Ovary (tissue), 9 donors: ENCODE results near the gene GABRB3. TPM values are rescaled to one million over a fixed set of nuclear protein-coding genes. Genes with fewer than 3 reads are reported as not detected.

Experiments used
- DNase-seq, 5 donors: peaks; one replicate each; pipeline ENCODE4 v3.0.0-alpha.2; 2019 to 2020
- H3K27ac ChIP-seq, 2 donors: fragments of 200-600 bp; one replicate each; pipeline versions ENCODE4 v1.5.1 to v1.8.0; 2019 to 2022
- H3K27me3 ChIP-seq: fragments of 200-600 bp; one replicate; pipeline ENCODE4 v1.8.0; 2022
- H3K36me3 ChIP-seq: fragments of 200-600 bp; sonication (generic); one replicate; pipeline ENCODE4 v1.5.1; 2019
- H3K4me1 ChIP-seq: one replicate; pipeline ENCODE4 v1.8.1; 2013; ENCODE audit warnings: mild to moderate bottlenecking, moderate library complexity; ENCODE audit not compliant: insufficient read depth
- H3K4me3 ChIP-seq: fragments of 200-600 bp; sonication (generic); one replicate; pipeline ENCODE4 v1.5.1; 2017
- H3K9me3 ChIP-seq, 2 donors: fragments of 200-600 bp in 1 of 2; sonication (generic) in 1 of 2; one replicate each; pipeline versions ENCODE4 v1.5.1 to v1.8.1; 2013 to 2019; ENCODE audit warnings: mild to moderate bottlenecking in 1 of 2, moderate library complexity in 1 of 2
- CTCF ChIP-seq, 3 donors: fragments of 450-650 bp in 2 of 3; fragments of 200-600 bp in 1 of 3; IDR thresholded peaks; one replicate each; pipeline versions ENCODE4 v1.5.1 to v1.8.0; 2016 to 2022; ENCODE audit warnings: antibody characterized with exemption in 3 of 3, mild to moderate bottlenecking in 1 of 3
- EP300 ChIP-seq: sonication (generic); formaldehyde crosslinking; IDR thresholded peaks from one replicate; pipeline ENCODE4 v1.6.1; 2017; ENCODE audit warnings: antibody characterized with exemption
- POLR2A ChIP-seq: fragments of 450-650 bp; IDR thresholded peaks from one replicate; pipeline ENCODE4 v1.6.1; 2017; ENCODE audit warnings: antibody characterized with exemption, mild to moderate bottlenecking, moderate library complexity
- WGBS, 3 donors: extraction: QIAGEN DNeasy Blood & Tissue Kit in 1 of 3; methylation state at CpG; one replicate each; pipeline versions ENCODE4 v1.1.5 to v1.1.7; 2013 to 2017; 5-methylcytosine and 5-hydroxymethylcytosine counted together
- intact Hi-C, 4 donors: fragments of 100-400 bp; cut with DNase I; formaldehyde crosslinking; loops; one replicate each; pipeline versions ENCODE4 v1.11.0 to v1.15.1; 2022 to 2023
- polyA plus RNA-seq, 2 donors: library from polyadenylated mRNA; stranded (reverse); fragments of 200-250 nt in 1 of 2; fragments of 350-450 nt in 1 of 2; fragmentation: Illumina TruSeq in 1 of 2; extraction: RNeasy Lipid Tissue Mini Kit (QIAGEN cat#74804) in 1 of 2; gene quantifications; one replicate each; pipeline ENCODE4 v1.2.3, GENCODE V29; 2013 to 2014
- total RNA-seq, 7 donors: library from RNA; depleted of rRNA in 2 of 7; stranded (reverse); fragments of >200 nt in 2 of 7; fragmentation: NEBNext Ultra II Directional in 3 of 7; extraction: Animal tissue kit (Norgen Biotek cat#: 25700) in 3 of 7; gene quantifications; one replicate each; pipeline versions ENCODE4 v1.1.0 to v1.2.4, GENCODE V29; 2016 to 2023
- donor health status: DM: no; HTN: no; CAD: no; lungs with moderate emphysema.
- donor health status: DM: no; HTN: no; CAD: no.
- donor health status: Bipolar disorder and iron deficiency.
- donor health status: DM: yes; HTN: yes; CAD: no.
- donor health status: DM: no; HTN: no; CAD: no.
- donor health status: DM: yes; HTN: yes; CAD: no.

Gene GABRB3
- total and polyA plus RNA-seq, 9 donors = 0.60 to 6.7 (median 3.0) TPM

DNA sequence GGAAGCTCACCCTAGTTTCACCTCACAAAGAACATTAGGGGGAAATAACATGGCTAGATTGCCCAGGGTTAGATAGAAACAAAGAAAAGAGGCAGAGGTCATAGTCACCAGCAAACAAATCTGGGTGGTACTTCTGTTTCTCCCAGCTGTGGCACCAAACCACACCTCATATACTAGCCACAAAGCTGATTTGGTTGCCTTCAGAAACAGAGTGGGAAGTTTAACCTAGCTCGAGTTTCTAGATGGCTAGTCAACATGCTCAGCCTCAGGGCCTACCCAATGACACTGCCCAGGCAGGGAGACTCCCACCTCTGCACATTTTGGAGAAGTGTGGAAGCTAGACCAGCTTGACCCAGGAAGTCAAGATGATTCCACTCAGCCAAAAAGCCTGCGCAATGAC lies 174.2 kb downstream of the GABRB3 start:
- intact Hi-C loops = no loop called here
- Histone ChIP-seq H3K4me3 (no peak overlapping the region), H3K27me3 (no peaks in the 10 kb centered on the region), H3K9me3 (peaks cover 0 to 3% of the 10 kb centered on the region in 2 donors), H3K4me1 (no peaks in the 10 kb centered on the region), H3K36me3 (no peaks in the 10 kb centered on the region), H3K27ac (no peak overlapping the region)
- DNase-seq = no peak
- WGBS, 3 donors = 54 to 83% (median 79%) methylated on average over 2 of the region's 2 CpGs
- TF ChIP-seq CTCF (IDR thresholded peaks at IDR 0.05) (no peak), POLR2A (no peak), EP300 (no peak)

- Histone ChIP-seq H3K9me3 (no peaks in the 10 kb centered on the region), H3K36me3 (no peaks in the 10 kb centered on the region), H3K4me1 (no peaks in the 10 kb centered on the region), H3K27me3 (no peaks in the 10 kb centered on the region), H3K27ac (no peak overlapping the region), H3K4me3 (no peak overlapping the region)
- 26 to 42% (median 38%) methylated on average over 2 of the region's 2 CpGs for WGBS, 3 donors
- intact Hi-C loops = no loop called here
- TF ChIP-seq EP300 (no peak), CTCF (IDR thresholded peaks at IDR 0.05) (no peak), POLR2A (no peak)
- no peak for DNase-seq
Observed at GRCh38 chr15:26595611-26596010, 177.3 kb downstream of the GABRB3 start.

DNA sequence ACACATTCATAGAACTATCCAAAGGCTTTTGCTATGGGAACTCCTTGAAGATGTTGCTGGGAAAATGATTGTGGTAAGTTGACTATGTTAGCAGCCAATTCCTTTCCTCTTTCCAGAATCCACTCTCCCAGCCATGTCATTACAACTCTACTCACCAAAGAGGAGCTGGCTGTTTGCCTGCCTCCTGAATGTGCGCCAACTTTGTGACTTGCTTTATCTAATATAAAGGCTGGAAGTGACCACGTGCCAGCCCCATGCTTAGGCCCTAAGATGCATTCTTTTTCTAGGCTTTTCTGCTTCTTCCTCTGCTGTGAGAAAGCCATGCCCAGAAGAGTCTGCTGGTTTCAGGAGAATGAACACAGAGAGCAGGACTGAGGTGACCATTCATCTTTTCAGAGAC lies 182.2 kb downstream of the GABRB3 start:
- Histone ChIP-seq H3K27ac (no peak overlapping the region), H3K4me3 (no peak overlapping the region), H3K4me1 (no peaks in the 10 kb centered on the region), H3K36me3 (no peaks in the 10 kb centered on the region), H3K27me3 (no peaks in the 10 kb centered on the region), H3K9me3 (no peaks in the 10 kb centered on the region)
- intact Hi-C loops = no loop called here
- 75 to 79% (median 78%) methylated on average over 2 of the region's 2 CpGs for WGBS, 3 donors
- no peak for TF ChIP-seq POLR2A
- TF ChIP-seq CTCF (IDR thresholded peaks at IDR 0.05) = no peak
- TF ChIP-seq EP300 = no peak
- no peak for DNase-seq

DNA sequence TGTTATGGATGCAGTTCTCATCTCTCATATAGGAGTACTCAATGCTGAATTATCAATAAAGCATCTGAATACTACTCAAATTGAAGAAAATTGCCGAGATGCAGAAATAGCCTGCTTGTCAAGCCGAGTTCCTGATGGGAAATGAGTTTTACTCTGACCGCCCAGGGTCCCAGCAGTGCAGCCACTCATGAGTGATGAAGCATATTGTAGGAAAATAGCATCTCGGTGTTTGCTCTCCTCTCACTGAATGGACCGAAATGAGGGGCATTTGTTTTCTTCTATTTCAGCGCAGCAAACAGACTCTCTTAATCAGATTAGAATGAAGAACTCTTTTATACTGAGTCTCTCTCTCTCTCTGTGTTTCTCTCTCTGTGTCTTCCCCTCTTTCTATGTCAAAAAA lies 190.0 kb downstream of the GABRB3 start:
- intact Hi-C loops = no loop called here
- Histone ChIP-seq H3K9me3 (peaks cover 0 to 3% of the 10 kb centered on the region in 2 donors), H3K4me1 (no peaks in the 10 kb centered on the region), H3K27me3 (no peaks in the 10 kb centered on the region), H3K4me3 (no peak overlapping the region), H3K27ac (no peak overlapping the region), H3K36me3 (no peaks in the 10 kb centered on the region)
- WGBS, 3 donors = 90 to 93% (median 93%) methylated on average over 6 of the region's 6 CpGs
- TF ChIP-seq EP300 = no peak
- no peak for TF ChIP-seq CTCF (IDR thresholded peaks at IDR 0.05)
- no peak for TF ChIP-seq POLR2A
- no peak for DNase-seq

GRCh38 chr15:26580943-26581342 lies 191.9 kb downstream of the GABRB3 start:
- intact Hi-C loops = no loop called here

More at GRCh38 chr15:26580943-26581342, 191.9 kb downstream of the GABRB3 start:
- no peak for DNase-seq
- H3K36me3 ChIP-seq = no peaks in the 10 kb centered on the region
- 51 to 60% (median 53%) methylated on average over 4 of the region's 4 CpGs for WGBS, 3 donors
- no peak overlapping the region for H3K4me3 ChIP-seq
- H3K27me3 ChIP-seq = no peaks in the 10 kb centered on the region
- no peaks in the 10 kb centered on the region for H3K4me1 ChIP-seq
- TF ChIP-seq EP300 (no peak), CTCF (IDR thresholded peaks at IDR 0.05) (no peak), POLR2A (no peak)
- H3K27ac ChIP-seq = no peak overlapping the region
- peaks cover 0 to 3% of the 10 kb centered on the region in 2 donors for H3K9me3 ChIP-seq
